Measurements from ENCODE around the gene FRS2.
"Not testable (repeated sequence)": the region's sequence is repeated elsewhere in the genome, so short reads cannot be mapped to it uniquely, and the experiment has no call there.

Gene FRS2

DNA sequence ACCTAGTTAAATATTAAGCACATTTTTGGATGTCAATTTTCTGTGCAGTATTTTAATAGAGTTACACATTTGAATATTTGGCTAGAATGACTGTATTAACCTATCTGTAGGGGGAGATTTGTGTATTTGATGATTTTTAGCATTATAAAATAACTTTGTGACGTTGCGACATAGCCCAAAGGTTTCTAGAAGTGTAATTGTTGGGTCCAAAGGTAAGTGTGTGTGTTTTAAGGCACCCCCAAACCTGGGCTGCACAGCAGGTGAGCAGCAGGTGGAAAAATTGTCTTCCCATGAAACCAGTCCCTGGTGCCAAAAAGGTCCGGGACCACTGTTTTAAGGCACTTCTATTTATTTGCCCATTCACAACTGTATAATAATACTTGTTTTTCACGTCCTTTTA is 118.3 kb downstream of the FRS2 start:
- DNase-seq, result no peak

- no peak for DNase-seq
These were observed 118.9 kb downstream of the FRS2 start for GRCh38 chr12:69589082-69589481.

GRCh38 chr12:69595689-69596088 is 125.5 kb downstream of the FRS2 start:
- no peak for DNase-seq

DNA sequence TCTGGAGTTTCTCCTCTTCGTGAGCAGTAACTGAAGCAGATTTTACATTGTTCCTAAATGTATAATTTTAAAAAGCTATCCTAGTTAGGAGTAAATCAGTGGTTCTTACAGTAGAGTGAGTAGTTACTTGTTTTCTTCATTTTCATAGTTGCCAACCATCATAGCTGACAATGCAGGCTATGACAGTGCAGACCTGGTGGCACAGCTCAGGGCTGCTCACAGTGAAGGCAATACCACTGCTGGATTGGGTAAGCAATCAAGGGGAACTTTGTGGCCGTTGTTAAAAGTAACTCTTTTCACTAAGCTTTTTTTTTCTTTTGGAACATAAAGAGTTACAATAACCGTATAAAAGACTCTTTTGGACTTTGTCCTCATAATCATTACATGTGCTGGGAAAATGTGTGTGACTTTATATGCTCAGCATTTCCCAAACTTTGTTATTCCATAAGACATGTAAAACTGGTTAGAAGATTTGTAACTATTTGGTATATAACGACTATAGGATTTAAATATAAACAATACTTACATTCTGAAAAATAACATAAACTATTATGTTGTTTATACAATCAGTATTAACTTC is 128.1 kb downstream of the FRS2 start:
- no peak for DNase-seq

DNA sequence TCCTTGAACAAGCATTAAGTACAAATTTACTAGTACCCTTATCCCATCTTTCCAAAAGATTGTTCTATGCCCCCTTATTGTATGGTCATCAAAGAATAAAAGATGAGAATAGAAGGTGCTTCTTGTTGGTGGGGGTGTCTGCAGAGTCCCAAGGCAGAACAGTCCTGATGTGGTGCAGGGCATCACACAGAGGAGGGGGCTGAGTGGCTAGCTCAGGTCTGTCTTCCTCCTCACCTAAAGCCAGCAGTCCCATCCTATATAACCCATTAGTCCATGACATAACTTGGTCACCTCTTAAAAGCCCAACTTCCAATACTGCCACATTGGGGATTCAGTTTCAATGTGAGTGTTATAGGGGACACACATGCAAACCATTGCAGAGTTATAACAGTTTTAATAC is 130.6 kb downstream of the FRS2 start:
- no peak for DNase-seq

DNA sequence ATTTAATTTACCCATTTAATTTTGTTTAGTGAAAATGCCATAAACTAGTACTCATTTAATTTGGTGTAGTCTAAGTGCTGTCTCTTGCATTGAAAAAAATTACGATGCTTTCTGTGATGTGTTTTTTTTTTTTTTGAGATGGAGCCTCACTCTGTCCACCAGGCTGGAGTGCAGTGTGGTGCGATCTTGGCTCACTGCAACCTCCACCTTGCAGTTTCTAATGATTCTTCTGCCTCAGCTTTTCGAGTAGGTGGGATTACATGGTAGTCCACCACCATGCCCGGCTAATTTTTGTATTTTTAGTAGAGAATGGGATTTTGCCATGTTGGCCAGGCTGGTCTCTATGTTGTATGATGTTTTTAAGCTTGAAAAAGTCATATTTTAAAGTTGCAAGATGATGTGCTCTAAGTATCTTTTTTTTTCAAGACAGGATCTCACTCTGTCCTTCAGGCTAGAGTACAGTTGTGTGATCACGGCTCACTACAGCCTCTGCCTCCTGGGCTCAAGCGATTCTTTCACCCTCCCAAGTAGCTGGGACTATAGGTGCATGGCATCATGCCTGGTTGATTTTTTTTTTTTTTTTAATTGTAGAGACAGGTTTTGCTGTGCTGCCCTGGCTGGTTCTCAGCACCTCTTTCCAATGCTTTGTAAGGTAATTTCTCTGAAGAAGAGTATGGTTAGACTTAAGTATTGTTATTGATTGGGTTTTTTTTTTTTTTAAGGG is 131.9 kb downstream of the FRS2 start:
- DNase-seq, result no peak

DNA sequence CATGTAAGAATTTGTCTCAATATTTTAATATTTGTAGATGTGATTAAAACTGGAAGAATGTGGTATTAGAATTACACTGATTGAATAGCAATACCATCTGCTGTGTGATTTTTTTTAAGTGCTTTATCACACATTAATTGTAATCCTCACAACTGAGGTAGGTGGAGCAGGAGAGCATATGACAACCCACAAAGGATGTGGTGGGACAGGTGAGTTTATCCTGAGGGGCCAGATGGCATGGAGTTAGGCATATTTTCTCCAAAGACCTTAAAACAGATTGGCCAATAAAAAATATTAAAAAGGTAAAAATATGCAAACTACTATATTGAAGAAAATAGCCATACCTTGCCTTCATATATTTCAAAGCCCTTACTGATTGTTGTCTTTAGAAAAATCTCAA is 132.8 kb downstream of the FRS2 start:
- DNase-seq, result no peak

DNA sequence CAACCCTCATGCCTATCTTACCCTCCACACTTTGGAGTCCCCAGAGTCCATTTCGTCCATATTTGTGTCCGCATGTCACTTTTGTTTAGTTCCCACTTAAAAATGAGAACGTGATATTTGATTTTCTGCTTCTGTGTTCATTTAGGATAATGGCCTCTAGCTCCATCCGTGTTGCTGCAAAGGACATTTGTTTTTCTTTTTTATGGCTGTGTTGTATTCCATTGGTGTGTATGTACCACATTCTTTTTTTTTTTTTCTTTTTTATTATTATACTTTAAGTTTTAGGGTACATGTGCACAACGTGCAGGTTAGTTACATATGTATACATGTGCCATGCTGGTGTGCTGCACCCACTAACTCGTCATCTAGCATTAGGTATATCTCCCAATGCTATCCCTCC is 133.4 kb downstream of the FRS2 start:
- DNase-seq, result not testable (repeated sequence)

DNA sequence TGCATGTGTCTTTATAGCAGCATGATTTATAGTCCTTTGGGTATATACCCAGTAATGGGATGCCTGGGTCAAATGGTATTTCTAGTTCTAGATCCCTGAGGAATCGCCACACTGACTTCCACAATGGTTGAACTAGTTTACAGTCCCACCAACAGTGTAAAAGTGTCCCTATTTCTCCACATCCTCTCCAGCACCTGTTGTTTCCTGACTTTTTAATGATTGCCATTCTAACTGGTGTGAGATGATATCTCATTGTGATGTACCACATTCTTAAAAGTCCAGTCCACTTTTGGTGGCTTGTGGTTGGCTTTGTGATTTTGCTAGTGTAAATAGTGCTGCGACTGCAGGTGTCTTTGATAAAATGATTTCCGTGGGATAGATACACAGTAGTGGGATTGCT is 134.1 kb downstream of the FRS2 start:
- not testable (repeated sequence) for DNase-seq

- no peak for DNase-seq
These were observed 137.9 kb downstream of the FRS2 start for GRCh38 chr12:69608114-69608513.

DNA sequence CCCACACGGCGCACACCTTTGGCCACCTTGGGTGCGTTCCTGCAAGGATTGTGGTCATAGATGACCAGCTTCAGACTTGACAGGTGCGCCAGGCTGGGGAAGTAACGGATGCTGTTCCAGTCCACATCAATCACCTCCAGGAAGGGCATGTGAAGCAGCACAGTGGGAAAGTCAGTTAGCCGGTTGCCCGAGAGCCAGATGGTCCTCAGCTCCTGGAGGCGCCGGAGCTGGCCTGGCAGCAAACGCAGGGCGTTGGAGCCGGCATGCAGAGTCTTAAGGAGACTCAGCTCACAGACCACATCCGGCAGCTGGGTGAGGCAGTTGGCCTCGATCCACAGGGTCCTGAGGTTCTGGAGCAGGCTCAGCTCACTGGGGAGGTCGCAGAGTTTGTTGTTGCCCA is 139.9 kb downstream of the FRS2 start:
- no peak for DNase-seq

DNA sequence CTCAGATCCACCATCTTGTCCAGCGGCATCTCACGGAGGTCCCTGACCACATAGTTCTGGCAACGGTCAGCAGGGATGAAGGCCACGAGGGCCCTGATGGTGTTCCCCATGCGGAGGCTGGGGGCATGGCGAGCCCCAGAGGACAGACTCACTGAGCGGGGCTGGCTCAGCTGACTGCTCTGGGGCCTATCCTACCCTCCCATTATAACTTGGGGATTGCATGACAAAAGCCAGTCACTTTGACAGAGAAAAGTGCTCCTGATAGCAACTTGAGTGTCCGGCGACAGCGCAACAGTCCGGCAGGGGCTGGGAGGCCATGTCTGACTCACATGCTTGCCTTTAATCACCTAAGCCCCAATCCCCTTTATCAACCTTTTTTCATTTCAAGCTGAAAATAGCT is 140.5 kb downstream of the FRS2 start, which contains the start of gene LRRC10:
LRRC10 (minus strand) TSS at position 179 of the 400 bp plus-strand sequence; CDS start at position 110, 69 bp downstream.
- DNase-seq, result no peak

GRCh38 chr12:69613351-69613750 is 143.2 kb downstream of the FRS2 start:
- DNase-seq, result no peak

DNA sequence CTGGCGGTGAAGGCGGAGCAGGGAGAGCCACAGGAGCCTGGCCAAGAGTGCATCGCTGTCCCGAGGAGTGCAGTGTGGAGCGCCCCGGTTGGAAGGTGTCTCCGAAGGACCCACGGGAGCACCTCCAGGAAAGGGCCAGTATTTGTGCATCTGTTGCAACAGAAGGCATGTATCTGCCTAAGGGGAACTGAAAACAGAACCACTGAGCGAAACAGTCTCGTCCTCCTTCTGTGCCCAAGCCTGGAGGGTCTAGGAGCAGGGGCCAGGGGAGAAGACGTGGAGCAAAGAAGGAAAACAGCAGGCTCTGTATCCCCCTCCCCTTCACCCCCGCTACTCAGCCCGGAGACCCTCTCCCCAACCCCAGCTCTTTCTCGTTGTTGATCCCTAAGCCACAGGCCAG is 145.8 kb downstream of the FRS2 start:
- DNase-seq, result no peak

GRCh38 chr12:69619050-69619449 is 148.9 kb downstream of the FRS2 start:
- DNase-seq, result no peak

DNA sequence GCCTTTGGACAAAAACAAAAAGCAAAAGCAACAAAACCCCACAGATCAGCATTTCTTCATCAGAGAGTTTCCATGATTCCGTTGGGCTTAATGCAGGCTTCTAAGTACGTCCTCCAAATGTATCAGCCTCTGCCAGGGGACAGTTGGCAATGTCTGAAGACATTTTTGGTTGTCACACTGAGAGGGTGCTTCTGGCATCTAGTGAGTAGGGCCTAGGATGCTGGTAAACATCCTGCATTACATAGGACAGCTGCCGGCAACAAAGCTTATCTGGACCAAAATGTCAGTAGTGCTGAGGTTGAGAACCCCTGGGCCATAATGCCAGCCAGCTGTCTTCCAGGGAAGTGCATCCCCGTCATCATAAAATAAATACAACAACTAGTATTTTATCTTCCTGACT is 149.9 kb downstream of the FRS2 start:
- no peak for DNase-seq

GRCh38 chr12:69620921-69621320 is 150.7 kb downstream of the FRS2 start:
- no peak for DNase-seq

DNA sequence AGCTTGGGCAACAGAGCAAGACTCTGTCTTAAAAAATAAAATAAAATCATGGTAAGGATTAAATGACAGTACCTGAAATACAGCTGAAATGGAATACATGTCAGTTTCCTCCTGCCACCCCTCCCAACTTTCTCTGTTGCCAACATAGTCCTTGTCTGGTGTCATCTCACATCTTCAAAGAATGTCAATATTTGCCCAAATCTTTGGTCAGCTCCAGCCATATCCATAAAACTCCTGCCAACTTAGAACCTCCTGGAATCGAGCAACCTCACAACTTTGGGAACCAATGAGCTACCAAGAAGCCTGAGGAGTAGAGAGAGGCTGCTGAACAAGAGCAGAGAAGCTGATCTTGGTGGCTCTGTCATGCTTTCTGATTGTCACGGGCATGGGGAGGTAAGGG is 151.4 kb downstream of the FRS2 start:
- no peak for DNase-seq

DNA sequence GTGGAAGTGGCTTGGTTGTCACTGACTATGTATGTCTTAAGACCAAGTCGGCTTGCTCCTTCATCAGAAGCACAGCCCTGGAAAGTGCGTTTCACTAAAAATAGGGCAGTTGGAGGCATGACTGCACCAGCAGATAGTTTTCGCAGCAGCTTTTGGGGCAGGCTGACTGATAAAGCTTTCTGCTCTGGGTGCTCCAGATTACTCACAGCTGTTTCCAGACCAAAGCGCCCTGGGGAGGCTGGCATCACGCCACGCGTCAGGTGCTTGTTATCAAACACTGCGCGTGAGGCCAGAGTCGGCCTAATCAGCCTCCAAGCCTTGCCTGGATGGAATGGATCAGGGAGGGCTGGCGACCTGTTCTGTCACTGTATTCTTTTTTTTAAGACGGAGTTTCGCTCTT is 153.8 kb downstream of the FRS2 start:
- no peak for DNase-seq

DNA sequence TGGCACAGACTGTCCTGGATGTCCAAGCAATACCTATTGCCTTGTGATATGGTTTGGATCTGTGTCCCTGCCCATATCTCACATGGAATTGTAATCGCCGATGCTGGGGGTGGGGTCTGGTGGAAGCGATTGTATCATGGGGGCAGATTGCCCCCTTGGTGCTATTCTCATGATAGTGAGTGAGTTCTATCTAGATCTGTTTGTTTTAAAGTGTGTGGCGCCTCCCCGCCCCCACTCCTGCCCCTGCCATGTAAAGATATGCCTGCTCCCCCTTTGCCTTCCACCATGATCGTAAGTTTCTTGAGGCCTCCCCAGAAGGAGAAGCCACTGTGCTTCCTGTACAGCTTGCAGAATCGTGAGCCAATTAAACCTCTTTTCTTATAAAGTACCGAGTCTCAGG is 157.3 kb downstream of the FRS2 start:
- DNase-seq, result no peak

Measured in left hindlimb (tissue), 1 donor.